Measurements from ENCODE around the gene CLIC3. TPM values are rescaled to one million over a fixed set of nuclear protein-coding genes. Genes with fewer than 3 reads are reported as not detected.

Gene CLIC3
- total and polyA plus RNA-seq, 2 experiments from 2014 or later = 37.7 to 98.9 TPM

GRCh38 chr9:136972743-136973142 lies 23.6 kb downstream of the CLIC3 start:
- Histone ChIP-seq H2AFZ (no peak overlapping the region), H3K9me3 (ENCODE audit: low read depth) (no peaks in the 10 kb centered on the region), H3F3A (ENCODE audit: insufficient read depth) (no peaks in the 10 kb centered on the region), H3K9ac (no peak overlapping the region), H3K27me3 (replicated peaks; ENCODE audit: insufficient read depth) (no peaks in the 10 kb centered on the region), H3K36me3 (ENCODE audit: low read depth) (no peaks in the 10 kb centered on the region), H3K27ac (no peak overlapping the region), H3K4me1 (ENCODE audit: insufficient read depth) (no peaks in the 10 kb centered on the region), H3K4me3 (no peak overlapping the region), H3K79me2 (ENCODE audit: insufficient read depth) (no peaks in the 10 kb centered on the region), H3K9me2 (ENCODE audit: insufficient read depth) (no peaks in the 10 kb centered on the region), H3K4me2 (ENCODE audit: unreplicated experiment) (no peak overlapping the region), H4K20me1 (ENCODE audit: insufficient read depth) (no peaks in the 10 kb centered on the region)
- 44% methylated on average over 12 to 13 of the region's 13 CpGs for WGBS, 2 experiments (ENCODE audit: low coverage in 1 of 2, low lambda C conversion rate in 2 of 2, missing lambda C conversion rate in 2 of 2)
- no peak for DNase-seq
- in situ Hi-C loops (cut with MboI) = no loop called here
- TF ChIP-seq EZH2phosphoT487 (IDR thresholded peaks at IDR 0.05; ENCODE audit: insufficient read depth, low read depth) (no peak), EZH2 (IDR thresholded peaks at IDR 0.05; ENCODE audit: insufficient read depth, poor library complexity, severe bottlenecking) (no peak)

DNA sequence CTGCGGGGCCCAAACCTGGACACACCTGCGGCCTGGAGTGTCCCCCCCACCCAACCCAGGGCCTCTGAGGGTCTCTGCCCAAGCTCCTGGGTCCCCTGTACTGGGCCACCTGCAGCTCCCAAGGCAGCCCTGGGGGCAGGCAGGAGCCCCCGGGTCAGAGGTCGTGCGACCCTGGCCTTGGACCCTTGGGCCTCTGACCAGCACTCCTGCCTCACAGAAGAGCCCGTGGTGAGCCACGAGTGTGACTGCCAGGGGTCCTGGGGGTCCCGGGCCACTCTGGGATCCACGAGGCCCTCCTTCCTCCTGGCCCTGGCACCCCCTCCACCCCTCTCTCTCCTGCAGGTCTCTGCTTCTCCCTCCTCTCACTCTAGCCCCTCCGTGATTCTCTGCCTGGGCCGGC lies 24.0 kb downstream of the CLIC3 start:
- Histone ChIP-seq H3F3A (ENCODE audit: insufficient read depth) (no peaks in the 10 kb centered on the region), H3K27ac (no peak overlapping the region), H3K79me2 (ENCODE audit: insufficient read depth) (no peaks in the 10 kb centered on the region), H3K4me1 (ENCODE audit: insufficient read depth) (no peaks in the 10 kb centered on the region), H4K20me1 (ENCODE audit: insufficient read depth) (no peaks in the 10 kb centered on the region), H2AFZ (no peak overlapping the region), H3K9ac (no peak overlapping the region), H3K4me3 (no peak overlapping the region), H3K9me3 (ENCODE audit: low read depth) (no peaks in the 10 kb centered on the region), H3K36me3 (ENCODE audit: low read depth) (no peaks in the 10 kb centered on the region), H3K4me2 (ENCODE audit: unreplicated experiment) (no peak overlapping the region), H3K27me3 (replicated peaks; ENCODE audit: insufficient read depth) (no peaks in the 10 kb centered on the region), H3K9me2 (ENCODE audit: insufficient read depth) (no peaks in the 10 kb centered on the region)
- WGBS, 2 experiments (ENCODE audit: low coverage in 1 of 2, low lambda C conversion rate in 2 of 2, missing lambda C conversion rate in 2 of 2) = 53 to 62% methylated on average over 7 to 11 of the region's 11 CpGs
- TF ChIP-seq EZH2phosphoT487 (IDR thresholded peaks at IDR 0.05; ENCODE audit: insufficient read depth, low read depth) (no peak), EZH2 (IDR thresholded peaks at IDR 0.05; ENCODE audit: insufficient read depth, poor library complexity, severe bottlenecking) (no peak)
- in situ Hi-C loops (cut with MboI) = no loop called here
- no peak for DNase-seq

DNA sequence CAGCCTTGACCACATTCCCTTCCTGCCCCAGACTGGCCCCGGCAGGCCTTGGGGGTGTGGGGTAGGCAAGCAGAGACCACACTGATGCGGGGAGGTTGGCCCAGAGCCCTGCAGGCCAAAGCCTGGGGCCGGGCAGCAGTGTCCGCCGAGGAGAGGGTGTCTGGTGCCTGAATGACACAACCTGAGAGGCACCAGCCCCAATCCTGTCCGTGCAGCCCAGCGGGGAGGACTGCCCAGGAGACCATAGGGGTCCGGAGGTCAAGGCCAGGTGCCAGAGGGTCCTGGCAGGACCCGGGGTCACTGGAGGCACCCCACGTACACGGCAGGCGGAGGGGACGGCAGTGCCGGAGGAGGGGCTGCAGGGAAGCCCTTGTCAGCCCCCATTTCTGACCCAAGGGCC lies 24.6 kb downstream of the CLIC3 start:
- Histone ChIP-seq H2AFZ (no peak overlapping the region), H3K9me2 (ENCODE audit: insufficient read depth) (no peaks in the 10 kb centered on the region), H3K4me2 (ENCODE audit: unreplicated experiment) (no peak overlapping the region), H3K79me2 (ENCODE audit: insufficient read depth) (no peaks in the 10 kb centered on the region), H3K36me3 (ENCODE audit: low read depth) (no peaks in the 10 kb centered on the region), H3K9me3 (ENCODE audit: low read depth) (no peaks in the 10 kb centered on the region), H3K4me1 (ENCODE audit: insufficient read depth) (no peaks in the 10 kb centered on the region), H3K27ac (no peak overlapping the region), H3K27me3 (replicated peaks; ENCODE audit: insufficient read depth) (no peaks in the 10 kb centered on the region), H3F3A (ENCODE audit: insufficient read depth) (no peaks in the 10 kb centered on the region), H3K4me3 (no peak overlapping the region), H4K20me1 (ENCODE audit: insufficient read depth) (no peaks in the 10 kb centered on the region), H3K9ac (no peak overlapping the region)
- WGBS, 2 experiments (ENCODE audit: low coverage in 1 of 2, low lambda C conversion rate in 2 of 2, missing lambda C conversion rate in 2 of 2) = 51 to 64% methylated on average over 14 of the region's 14 CpGs
- DNase-seq = no peak
- TF ChIP-seq EZH2phosphoT487 (IDR thresholded peaks at IDR 0.05; ENCODE audit: insufficient read depth, low read depth) (no peak), EZH2 (IDR thresholded peaks at IDR 0.05; ENCODE audit: insufficient read depth, poor library complexity, severe bottlenecking) (no peak)
- in situ Hi-C loops (cut with MboI) = no loop called here

GRCh38 chr9:136970361-136970760 lies 26.0 kb downstream of the CLIC3 start:
- H3K36me3 ChIP-seq (ENCODE audit: low read depth) = no peaks in the 10 kb centered on the region
- no peaks in the 10 kb centered on the region for H3K27me3 ChIP-seq (replicated peaks; ENCODE audit: insufficient read depth)
- H4K20me1 ChIP-seq (ENCODE audit: insufficient read depth) = no peaks in the 10 kb centered on the region
- H3K9me3 ChIP-seq (ENCODE audit: low read depth) = no peaks in the 10 kb centered on the region
- no peak overlapping the region for H3K4me2 ChIP-seq (ENCODE audit: unreplicated experiment)
- in situ Hi-C loops (cut with MboI) = no loop called here
- H2AFZ ChIP-seq = no peak overlapping the region
- H3K9me2 ChIP-seq (ENCODE audit: insufficient read depth) = no peaks in the 10 kb centered on the region
- 73 to 81% methylated on average over 5 to 11 of the region's 11 CpGs for whole genome bisulfite sequencing, 2 experiments (ENCODE audit: low coverage in 1 of 2, low lambda C conversion rate in 2 of 2, missing lambda C conversion rate in 2 of 2)
- no peak for TF ChIP-seq EZH2phosphoT487 (IDR thresholded peaks at IDR 0.05; ENCODE audit: insufficient read depth, low read depth)
- no peak for TF ChIP-seq EZH2 (IDR thresholded peaks at IDR 0.05; ENCODE audit: insufficient read depth, poor library complexity, severe bottlenecking)
- H3K79me2 ChIP-seq (ENCODE audit: insufficient read depth) = no peaks in the 10 kb centered on the region
- H3F3A ChIP-seq (ENCODE audit: insufficient read depth) = no peaks in the 10 kb centered on the region
- no peak overlapping the region for H3K27ac ChIP-seq
- no peaks in the 10 kb centered on the region for H3K4me1 ChIP-seq (ENCODE audit: insufficient read depth)
- no peak for DNase-seq
- no peak overlapping the region for H3K4me3 ChIP-seq
- no peak overlapping the region for H3K9ac ChIP-seq

GRCh38 chr9:136969774-136970173 lies 26.6 kb downstream of the CLIC3 start:
- Histone ChIP-seq H4K20me1 (ENCODE audit: insufficient read depth) (no peaks in the 10 kb centered on the region), H3K27me3 (replicated peaks; ENCODE audit: insufficient read depth) (no peaks in the 10 kb centered on the region), H3K27ac (no peak overlapping the region), H3K4me1 (ENCODE audit: insufficient read depth) (no peaks in the 10 kb centered on the region), H3K9me3 (ENCODE audit: low read depth) (no peaks in the 10 kb centered on the region), H2AFZ (no peak overlapping the region), H3K4me2 (ENCODE audit: unreplicated experiment) (no peak overlapping the region), H3F3A (ENCODE audit: insufficient read depth) (no peaks in the 10 kb centered on the region), H3K9ac (no peak overlapping the region), H3K4me3 (no peak overlapping the region), H3K9me2 (ENCODE audit: insufficient read depth) (no peaks in the 10 kb centered on the region), H3K79me2 (ENCODE audit: insufficient read depth) (no peaks in the 10 kb centered on the region), H3K36me3 (ENCODE audit: low read depth) (no peaks in the 10 kb centered on the region)
- DNase-seq = no peak
- WGBS, 2 experiments (ENCODE audit: low coverage in 1 of 2, low lambda C conversion rate in 2 of 2, missing lambda C conversion rate in 2 of 2) = 73 to 85% methylated on average over 4 to 5 of the region's 5 CpGs
- in situ Hi-C loops (cut with MboI) = no loop called here
- TF ChIP-seq EZH2 (IDR thresholded peaks at IDR 0.05; ENCODE audit: insufficient read depth, poor library complexity, severe bottlenecking) = no peak
- TF ChIP-seq EZH2phosphoT487 (IDR thresholded peaks at IDR 0.05; ENCODE audit: insufficient read depth, low read depth) = no peak
